ENCODE measurements around the gene ANXA10.
"Not testable (repeated sequence)": the region's sequence is repeated elsewhere in the genome, so short reads cannot be mapped to it uniquely, and the experiment has no call there.

ANXA10 gene, protein sequence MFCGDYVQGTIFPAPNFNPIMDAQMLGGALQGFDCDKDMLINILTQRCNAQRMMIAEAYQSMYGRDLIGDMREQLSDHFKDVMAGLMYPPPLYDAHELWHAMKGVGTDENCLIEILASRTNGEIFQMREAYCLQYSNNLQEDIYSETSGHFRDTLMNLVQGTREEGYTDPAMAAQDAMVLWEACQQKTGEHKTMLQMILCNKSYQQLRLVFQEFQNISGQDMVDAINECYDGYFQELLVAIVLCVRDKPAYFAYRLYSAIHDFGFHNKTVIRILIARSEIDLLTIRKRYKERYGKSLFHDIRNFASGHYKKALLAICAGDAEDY

DNA sequence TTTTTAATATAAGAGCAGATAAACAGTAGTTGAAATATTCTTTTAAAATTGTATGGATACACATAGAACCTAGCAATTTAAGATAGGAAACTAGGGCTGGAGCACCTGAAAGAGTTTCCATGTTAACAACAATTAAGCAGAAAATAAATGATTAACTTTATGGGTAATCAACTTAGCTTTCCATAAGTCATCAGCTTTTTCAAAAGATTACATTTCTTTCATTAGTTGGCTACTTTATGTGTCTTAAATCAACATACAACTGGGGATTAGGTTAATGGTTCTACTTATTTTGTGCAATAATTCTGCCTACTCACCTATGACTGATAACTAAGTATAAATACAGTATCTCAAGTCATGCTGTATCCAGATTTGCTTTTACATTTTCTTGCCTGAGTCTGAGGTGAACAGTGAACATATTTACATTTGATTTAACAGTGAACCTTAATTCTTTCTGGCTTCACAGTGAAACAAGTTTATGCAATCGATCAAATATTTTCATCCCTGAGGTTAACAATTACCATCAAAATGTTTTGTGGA, at the start of gene ANXA10:
Gene ANXA10, plus strand, starts transcription at position 362 of the 537 bp plus-strand sequence. Its CDS starts 164 bp downstream, at position 526.
- no peak for DNase-seq

DNA sequence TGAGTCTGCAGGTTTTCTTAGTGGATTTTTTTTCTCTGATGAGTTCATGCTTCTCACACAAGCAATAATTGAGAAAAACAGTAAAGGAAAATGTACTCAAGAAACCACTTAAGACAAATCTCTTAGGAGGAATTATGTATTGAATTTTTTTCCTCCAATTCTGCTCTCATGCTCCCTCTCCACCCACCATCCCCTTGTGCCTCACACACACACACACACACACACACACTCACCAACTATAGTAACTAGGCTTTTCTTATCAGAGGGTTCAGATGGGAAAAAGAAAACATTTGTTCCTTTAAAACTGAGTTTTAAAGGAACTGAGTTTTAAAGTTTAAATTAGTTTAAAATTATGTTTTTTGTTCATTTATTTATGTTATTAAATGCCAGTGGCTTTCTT, 47.0 kb upstream of the ANXA10 start:
- no peak for DNase-seq

DNA sequence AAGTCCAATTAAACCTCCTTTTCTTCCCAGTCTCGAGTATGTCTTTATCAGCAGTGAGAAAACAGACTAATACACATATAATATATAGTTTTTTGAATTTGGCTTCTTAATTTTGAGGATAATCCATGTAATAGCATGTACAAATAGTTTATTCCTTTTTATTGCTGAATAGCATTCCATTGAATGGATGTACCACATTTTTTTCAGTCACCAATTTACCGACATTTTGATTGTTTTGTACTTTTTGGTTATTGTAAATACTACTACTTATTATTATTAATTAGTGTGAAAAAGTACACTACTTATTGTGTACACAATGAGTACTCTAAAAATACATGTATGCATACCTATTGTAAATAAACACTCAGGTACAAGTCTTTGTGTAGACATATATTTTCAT, 42.3 kb upstream of the ANXA10 start:
- DNase-seq: no peak

DNA sequence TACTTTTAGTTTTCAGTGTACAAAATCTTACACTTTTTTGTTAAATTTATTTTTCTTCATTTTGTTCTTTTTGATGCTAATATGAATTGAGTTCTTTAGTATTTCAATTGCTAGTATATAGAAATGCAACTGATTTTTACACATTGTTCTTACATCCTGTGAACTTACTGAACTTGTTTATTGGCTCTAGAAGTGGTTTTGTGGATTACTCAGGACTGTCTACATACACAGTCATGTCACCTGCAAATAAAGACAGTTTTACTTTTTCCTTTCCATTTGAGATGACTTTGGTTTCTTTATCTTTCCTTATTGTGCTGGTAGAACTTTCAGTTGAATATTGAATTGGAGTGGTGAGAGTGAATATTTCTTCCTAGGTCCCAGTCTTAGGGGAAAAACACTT, 40.8 kb upstream of the ANXA10 start:
- no peak for DNase-seq

DNA sequence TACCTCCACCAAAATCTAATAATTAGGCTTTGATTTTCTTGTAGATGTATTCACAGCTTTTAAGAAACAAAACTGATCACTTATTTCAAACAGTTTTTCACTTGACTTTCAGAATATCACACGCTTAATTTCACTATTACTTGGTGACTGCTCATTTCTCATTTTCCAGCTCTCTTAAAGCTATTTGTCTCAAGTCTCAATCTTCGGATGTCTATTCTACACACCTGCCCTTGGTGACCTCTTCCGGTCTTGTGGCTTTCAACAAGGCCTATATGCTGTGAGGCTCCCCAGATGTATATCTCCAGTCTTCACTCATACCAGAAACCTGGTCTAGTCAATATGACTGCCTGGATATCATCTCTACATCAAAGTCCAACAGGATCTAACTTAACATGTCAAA, 34.9 kb upstream of the ANXA10 start:
- no peak for DNase-seq

DNA sequence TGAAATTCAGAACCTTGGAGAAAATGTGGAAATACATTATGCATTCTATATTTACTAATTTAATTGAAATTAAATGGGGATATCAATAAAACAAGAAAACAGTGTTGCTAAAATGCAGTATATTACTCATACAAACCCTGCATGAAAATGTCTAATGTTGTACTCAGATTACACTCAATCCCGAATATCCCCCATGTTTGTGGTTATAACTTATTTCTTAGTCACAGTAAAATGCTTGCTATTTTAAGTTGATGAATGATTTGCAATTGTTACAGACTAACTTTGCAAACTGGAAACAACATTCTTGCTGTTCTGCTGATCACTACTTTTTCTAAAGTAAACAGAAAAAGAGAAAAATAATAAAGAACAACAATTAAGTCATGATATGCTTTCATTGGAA, 33.1 kb upstream of the ANXA10 start:
- DNase-seq: peak; percentile 76

DNA sequence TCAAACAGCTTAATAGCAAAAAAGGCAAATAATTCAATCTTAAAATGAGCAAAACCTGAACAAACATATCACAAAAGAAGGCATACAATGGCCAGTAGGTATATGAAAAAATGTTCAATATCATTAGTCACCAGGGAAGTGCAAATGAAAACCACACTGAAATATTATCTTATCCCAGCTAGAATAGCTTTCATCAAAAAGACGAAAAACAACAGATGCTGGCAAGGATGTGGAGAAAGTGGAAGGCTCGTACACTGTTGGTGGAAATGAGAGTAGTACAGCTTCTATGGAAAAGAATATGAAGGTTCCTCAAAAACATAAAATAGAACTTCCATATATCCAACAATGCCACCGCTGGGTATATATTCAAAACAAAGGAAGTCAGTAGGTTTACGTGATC, 29.3 kb upstream of the ANXA10 start:
- DNase-seq: no peak

DNA sequence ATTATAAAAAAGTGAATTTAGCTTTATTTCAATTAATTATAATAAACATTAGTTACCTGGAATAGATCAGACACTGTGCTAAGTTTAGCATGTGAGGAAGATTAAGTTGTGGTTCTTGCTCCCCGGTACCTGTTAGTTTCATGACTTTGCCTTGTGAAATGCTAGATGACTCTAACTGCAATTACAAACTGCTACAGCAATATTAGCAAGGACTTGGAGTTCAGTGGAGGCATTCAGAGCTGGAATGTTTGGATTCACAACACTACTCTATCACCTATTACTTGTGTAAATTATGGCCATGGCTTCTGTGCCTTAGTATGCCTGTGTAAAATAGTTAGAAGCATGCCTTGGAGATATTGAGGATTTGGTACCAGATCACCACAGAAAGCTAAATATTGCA, 21.4 kb upstream of the ANXA10 start:
- peak; percentile 8 for DNase-seq

DNA sequence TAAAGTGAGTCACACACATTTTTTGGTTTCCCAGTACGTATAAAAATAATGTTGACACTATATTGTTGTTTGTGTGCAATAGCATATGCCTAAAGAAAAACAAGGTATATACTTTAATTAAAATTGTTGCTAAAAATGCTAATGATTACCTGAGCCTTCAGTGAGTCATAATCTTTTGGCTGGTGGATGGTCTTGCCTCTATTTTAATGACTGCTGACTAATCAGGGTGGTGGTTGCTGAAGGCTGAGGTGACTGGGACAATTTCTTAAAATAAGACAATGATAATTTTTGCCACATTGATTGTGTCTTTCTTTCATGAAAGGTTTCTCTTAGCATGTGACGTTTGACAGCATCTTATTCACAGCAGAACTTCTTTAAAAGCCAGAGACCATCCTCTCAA, 21.0 kb upstream of the ANXA10 start:
- no peak for DNase-seq

DNA sequence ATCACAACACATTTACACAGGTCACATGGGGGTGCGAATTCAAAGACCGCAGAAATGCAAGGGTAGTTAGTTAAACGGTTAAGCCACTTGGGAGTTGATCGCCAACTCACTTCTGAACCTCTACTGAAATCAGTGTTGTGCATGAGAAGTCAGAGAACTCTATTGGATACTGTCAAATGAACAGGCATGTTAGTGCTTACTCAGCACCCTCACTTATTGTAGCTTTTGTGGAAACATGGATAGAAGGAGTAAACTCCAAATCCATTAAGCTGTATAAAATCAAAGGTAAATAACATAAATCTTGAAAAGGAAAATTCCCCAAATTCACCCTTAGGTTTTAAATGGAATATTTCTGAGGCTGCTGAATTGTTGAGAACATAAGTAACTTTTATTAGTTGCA, 17.5 kb upstream of the ANXA10 start:
- DNase-seq: no peak

DNA sequence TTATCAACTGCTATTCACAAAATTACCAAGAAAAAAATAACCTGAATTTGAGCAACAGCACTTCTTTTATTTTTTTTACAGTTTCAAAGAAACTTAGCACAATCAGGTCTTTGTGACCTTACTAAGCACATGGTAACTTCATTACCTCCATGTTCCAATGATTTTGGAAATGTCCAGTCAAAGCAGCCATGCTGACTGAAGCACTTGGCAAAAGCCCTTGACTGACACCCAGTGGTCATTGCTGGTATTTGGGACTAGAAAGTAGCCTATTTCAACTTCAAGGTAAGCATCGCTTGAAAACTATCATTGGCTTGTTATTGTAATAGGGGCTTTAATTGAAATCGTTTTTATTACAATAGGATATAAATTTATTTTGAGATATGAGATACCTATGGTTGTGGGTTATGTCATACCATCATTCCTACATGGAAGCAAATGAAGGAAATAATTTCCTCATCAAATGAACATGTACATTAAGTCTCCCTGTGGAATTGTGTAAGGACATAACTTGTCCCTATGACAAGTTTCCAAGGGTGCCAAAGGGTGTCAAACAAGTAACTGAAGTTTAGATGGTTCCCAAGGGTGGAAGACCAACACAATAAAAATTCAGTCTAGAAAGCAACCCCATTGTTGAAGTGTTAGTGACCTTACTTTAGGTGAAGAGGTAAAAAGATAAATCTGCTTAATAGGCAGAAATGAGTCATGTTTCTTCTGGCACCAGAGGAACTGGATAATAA, 15.2 kb upstream of the ANXA10 start:
- DNase-seq: peak; percentile 65

DNA sequence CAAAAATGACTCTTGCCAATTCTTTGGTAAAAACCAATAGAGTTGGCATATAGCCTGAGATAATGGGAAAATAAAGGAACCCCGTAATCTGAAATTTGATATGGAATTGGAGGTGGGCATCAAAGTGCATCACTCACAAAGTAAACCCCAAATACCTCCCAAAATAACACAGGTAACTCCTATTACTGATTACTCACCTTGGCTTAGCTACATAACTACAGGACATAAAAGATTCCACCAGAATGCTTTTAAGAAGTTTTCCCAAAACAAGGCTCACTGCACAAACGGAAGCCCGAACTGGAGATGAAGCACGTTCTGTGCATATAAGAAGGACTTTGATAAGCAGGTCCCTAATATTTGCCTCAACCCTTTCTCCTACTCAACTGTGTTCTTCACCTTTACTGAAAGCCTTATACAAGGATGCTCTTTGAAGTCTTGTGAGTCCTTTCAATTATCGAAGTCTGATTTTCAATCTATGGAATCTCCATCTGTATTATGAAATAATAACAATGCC, 14.6 kb upstream of the ANXA10 start:
- DNase-seq: no peak

DNA sequence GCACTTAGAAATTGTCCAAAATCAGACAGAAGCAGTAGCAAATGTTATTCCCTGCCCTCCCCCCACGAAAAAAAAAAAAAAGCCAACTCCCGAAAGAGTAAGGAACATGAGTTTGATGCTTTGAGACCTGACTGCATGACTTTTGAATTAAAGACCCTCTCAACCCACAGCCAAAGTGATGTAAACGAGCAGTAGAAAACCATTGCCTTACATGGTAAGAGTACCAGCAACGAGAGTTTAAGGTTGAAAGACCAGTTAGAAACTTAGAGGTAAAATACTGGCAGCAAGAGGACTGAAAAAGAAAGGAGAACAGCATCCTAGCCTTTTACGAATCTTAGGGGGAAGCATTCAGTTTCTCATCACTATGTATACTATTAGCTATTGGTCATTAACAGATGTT, 10.0 kb upstream of the ANXA10 start:
- DNase-seq: no peak

DNA sequence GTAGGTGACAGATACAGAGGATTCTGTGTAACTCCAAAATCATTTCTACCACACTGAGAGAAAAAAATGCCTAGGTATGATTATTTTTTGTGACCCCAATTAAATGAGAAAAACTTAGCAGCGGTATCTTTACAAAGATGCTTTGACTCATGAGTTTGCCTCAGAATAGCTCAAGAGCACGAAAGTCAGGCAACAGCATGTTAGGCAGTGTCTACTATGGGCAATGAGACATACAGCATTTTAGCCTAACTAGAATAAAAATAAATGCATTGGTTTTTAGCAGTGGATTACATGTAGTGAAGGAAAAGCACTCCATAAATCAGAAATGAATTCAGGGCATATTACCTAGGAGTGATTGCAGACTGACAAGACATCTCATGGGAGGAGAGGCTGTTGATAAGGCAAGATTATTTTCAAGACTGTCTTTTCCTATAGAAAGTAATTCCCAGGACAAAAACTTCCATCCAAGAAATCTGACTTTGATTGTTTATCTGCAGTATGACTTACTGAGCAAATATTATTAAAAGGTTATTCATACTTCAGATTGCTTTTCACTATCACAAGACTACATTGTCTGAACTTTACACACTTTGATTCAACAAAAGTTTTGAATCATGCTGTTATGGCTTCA, 3.6 kb downstream of the ANXA10 start:
- DNase-seq: peak; percentile 48

DNA sequence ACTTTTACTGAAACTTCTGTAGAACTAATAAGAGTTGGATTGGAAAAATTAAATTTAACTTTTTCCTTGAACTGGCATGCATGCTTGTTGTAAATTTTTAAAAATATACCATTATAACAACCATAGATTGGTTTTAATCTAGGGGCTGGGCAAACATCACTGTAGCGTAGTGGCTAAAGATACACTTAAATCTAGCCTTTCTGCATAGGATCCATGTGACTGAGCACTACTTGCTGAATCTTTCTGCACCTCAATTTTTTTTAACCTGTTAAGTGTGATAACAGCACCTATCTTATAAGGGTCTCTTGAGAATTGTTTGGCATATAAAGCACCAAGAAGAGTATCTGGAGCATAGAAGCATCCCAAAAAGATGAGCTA, 4.1 kb downstream of the ANXA10 start:
- DNase-seq: no peak

DNA sequence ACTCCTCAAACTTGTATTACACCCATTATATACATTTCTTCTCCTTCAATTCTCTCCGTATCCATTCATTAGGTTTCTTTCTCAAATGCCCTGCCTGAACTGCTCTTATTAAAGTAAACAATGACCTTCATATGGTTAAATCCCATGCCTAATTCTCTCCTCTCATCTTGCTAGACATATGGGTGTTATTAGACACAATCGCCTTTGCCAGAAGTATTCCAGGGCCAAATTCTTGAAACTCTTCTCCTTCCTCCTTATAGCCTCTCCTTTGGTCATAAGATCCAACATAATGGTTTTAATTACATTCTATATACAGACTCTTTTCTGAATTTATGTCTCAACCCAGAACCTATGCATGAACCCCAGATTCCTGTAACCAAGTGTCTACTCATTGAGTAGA, 4.8 kb downstream of the ANXA10 start:
- DNase-seq: peak; percentile 32

DNA sequence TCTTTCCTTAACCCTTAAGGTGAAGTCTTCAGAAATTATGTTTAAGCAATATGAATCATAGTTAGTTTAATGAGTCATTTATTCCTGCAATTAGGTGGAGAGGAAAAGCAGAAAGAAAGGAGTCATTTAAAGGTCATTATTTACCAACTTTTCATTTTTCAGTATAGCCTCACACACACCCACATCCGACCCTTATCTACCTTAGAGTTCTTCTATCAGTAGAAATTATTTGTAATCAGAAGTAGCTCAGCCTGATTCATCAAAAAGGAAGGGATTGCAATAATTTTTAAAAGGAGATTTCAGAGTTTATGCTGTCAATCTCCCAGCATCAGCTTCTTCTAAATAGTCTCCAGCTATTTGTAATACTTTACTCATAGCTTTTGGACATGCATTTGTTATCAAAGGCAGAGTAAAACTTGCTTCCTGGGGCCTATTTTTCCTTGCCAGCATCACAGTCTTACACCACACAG, 5.9 kb downstream of the ANXA10 start:
- DNase-seq: peak; percentile 55

DNA sequence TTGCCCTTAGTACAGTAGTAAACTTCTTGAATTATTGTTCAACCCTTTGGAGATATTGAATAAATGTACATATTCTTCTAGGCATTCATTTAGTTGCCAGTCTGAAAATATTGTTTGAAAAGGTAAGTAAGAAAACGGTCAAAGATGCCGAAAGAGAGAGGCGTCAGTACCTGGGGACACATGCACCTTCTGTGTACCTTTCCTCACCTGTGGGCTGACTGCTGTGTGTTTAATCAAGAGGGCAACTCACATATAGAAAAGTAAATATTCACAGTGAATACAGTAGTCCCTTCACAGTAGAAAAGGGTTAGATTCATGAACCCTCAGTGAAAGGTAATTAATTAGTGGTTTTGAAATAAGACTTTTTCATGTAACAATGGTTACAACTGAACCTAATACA, 6.9 kb downstream of the ANXA10 start:
- DNase-seq: no peak

DNA sequence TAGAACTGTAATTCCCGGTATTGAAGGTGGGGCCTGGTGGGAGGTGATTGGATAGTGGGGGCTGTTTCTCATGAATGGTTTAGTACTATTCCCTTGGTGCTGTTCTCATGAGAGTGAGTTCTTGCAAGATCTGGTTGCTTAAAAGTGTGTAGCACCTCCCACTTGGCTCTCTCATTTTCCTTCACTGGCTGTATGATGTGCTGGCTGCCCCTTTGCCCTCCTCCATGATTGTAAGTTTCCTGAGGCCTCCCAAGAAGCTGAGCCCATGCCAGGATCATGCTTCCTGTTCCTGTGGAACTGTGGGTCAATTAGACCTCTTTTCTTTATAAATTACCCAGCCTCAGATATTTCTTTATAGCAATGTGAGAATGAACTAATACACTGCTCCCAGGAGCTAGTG, 8.7 kb downstream of the ANXA10 start:
- no peak for DNase-seq

DNA sequence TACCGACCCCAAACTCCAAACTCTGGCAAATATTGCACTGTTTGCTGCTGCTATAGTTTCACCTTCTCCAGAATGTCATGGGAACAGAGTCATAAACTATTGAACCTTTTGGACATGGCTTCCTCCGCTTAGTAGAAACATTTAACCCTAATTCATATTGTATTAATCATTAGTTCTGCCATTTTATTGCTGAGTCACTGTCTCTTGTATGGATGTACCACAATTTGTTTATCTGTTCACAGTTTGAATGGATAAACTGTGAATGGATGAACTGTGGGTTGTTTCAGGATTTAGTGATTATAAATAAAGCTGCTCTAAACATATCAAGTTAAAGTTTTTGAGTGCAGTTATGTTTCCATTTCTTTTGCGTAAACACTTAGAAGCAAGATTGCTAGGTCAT, 10.1 kb downstream of the ANXA10 start:
- DNase-seq: no peak

DNA sequence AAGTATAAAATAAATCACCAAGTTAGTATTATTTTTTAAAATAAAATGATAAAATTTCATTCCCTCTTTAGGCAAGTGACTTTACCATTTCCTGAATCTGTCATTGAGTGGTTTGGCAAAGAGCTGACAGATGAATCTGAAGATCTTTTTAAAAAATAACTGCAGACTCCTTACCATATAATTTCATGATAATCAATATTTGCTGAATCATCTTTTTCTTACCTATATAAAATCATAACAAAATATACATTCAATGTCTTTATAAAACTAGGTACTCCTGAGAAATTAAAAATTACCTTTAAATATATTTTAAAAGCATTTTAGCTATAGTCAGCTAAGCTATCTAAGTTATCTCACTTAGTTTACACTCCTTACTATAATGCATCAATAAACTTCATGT, 17.2 kb downstream of the ANXA10 start:
- DNase-seq: no peak

DNA sequence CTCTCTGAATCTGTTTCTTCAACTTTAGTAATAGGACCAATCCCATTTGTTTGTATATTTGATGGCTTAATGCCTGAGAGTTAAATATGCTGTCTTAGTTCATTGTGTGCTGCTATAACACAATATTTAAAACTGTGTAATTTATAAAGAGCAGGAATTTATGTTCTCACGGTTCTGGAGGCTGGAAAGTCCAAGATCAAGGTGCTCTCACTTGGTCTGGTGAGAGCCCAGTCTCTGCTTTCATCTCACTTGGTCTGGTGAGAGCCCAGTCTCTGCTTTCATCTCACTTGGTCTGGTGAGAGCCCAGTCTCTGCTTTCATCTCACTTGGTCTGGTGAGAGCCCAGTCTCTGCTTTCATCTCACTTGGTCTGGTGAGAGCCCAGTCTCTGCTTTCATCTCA, 20.7 kb downstream of the ANXA10 start:
- DNase-seq: not testable (repeated sequence)

DNA sequence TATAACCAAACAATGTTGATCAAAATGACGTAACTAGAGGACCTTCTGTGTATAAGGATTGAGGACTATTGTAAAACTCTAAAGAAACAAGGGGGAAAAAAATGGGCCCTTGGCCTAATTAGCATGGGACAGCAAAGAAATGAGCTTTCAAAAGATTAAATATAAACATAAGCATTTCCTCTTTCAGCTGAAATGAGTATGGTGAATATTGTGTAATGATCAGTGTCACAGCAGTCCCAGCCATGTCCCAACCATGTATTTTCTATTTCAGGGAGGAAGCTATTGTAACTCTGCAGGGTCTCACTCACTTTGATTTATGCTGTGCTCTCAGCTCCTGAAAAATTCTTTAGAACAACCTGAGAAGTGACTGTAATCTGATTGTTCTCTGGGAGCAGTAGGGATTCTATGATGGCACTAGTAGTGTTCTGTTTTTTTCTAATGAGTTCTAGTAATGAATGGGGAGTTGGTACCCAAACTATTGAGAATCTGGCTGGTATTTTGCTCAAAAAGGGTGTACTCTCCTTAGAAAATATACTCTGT, 25.8 kb downstream of the ANXA10 start:
- DNase-seq: no peak
